Measurements from ENCODE around the gene KLHL9.

DNA sequence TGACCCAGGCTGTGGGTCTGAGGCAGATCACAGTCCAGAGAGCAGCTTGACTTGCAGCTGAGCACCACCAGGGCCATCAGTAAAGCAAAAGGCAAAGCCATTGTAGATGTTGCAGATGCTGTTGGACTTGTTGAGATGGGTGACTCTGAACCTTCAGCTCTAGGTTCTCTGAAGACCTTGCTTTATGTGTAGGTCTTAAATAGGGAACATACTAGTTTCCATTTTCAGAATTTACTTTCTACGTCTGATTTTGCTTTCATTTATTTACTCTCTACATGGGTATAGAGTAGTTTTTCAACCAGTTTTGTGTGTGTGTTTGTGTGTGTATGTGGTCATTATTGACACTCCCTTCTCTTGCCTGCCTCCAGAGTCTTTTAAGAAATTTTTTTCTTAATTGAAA is 15.6 kb upstream of the KLHL9 start, which contains the start of gene IFNA6:
- TF ChIP-seq, protein P1, sequence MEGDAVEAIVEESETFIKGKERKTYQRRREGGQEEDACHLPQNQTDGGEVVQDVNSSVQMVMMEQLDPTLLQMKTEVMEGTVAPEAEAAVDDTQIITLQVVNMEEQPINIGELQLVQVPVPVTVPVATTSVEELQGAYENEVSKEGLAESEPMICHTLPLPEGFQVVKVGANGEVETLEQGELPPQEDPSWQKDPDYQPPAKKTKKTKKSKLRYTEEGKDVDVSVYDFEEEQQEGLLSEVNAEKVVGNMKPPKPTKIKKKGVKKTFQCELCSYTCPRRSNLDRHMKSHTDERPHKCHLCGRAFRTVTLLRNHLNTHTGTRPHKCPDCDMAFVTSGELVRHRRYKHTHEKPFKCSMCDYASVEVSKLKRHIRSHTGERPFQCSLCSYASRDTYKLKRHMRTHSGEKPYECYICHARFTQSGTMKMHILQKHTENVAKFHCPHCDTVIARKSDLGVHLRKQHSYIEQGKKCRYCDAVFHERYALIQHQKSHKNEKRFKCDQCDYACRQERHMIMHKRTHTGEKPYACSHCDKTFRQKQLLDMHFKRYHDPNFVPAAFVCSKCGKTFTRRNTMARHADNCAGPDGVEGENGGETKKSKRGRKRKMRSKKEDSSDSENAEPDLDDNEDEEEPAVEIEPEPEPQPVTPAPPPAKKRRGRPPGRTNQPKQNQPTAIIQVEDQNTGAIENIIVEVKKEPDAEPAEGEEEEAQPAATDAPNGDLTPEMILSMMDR (conservative IDR thresholded peaks at IDR 0.05 in 1 of 2, IDR thresholded peaks at IDR 0.05 in 1 of 2; ENCODE audit: low read depth in 1 of 2, low read length in 2 of 2) = no peak
- TF ChIP-seq EZH2 (IDR thresholded peaks at IDR 0.05; ENCODE audit: low read length, missing control alignments) = no peak
